ENCODE data around the gene ABHD5.
A peak's percentile ranks its signal among the peaks of the same experiment; 100 is the strongest.

The ABHD5 gene

GRCh38 chr3:43776101-43776500 is 85.4 kb downstream of the ABHD5 start:
- Histone ChIP-seq H3K4me3 (no peak overlapping the region), H3K27ac (no peak overlapping the region)
- no peak for TF ChIP-seq CTCF (IDR thresholded peaks at IDR 0.05)
- peak; percentile 53 for DNase-seq (ENCODE audit: low spot score)

GRCh38 chr3:43779850-43780249 is 89.1 kb downstream of the ABHD5 start:
- Histone ChIP-seq H3K4me3 (no peak overlapping the region), H3K27ac (no peak overlapping the region)
- no peak for TF ChIP-seq CTCF (IDR thresholded peaks at IDR 0.05)
- no peak for DNase-seq (ENCODE audit: low spot score)

GRCh38 chr3:43782541-43782940 is 91.8 kb downstream of the ABHD5 start:
- TF ChIP-seq CTCF (IDR thresholded peaks at IDR 0.05) = no peak
- Histone ChIP-seq H3K4me3 (no peak overlapping the region), H3K27ac (no peak overlapping the region)
- peak; percentile 56 for DNase-seq (ENCODE audit: low spot score)

Measured in coronary artery (tissue), 2 donors.